GM10266 (cell line): ENCODE data around the gene ELAVL1.

Source experiments
- DNase-seq: peaks from one replicate; pipeline ENCODE4 v3.0.0; 2012; ENCODE audit errors: extremely low spot score
- CTCF ChIP-seq: IDR thresholded peaks from 2 replicates; pipeline ENCODE4 v1.5.1; 2012; ENCODE audit warnings: mild to moderate bottlenecking, low read depth; ENCODE audit not compliant: control insufficient read depth, insufficient read depth; ENCODE audit errors: missing control alignments

The ELAVL1 gene

GRCh38 chr19:7983286-7983950 is 22.0 kb downstream of the ELAVL1 start:
- TF ChIP-seq CTCF = no peak
- no peak for DNase-seq

- TF ChIP-seq CTCF = no peak
- DNase-seq = no peak
Observed at GRCh38 chr19:7982651-7983099, 22.8 kb downstream of the ELAVL1 start.

GRCh38 chr19:7982103-7982502 is 23.3 kb downstream of the ELAVL1 start:
- no peak for TF ChIP-seq CTCF
- no peak for DNase-seq

- no peak for TF ChIP-seq CTCF
- DNase-seq = no peak
Observed at GRCh38 chr19:7981661-7982060, 23.8 kb downstream of the ELAVL1 start.

GRCh38 chr19:7981199-7981598 is 24.2 kb downstream of the ELAVL1 start:
- DNase-seq = no peak

GRCh38 chr19:7980635-7981121 is 24.8 kb downstream of the ELAVL1 start:
- DNase-seq = no peak
- no peak for TF ChIP-seq CTCF

More at GRCh38 chr19:7981199-7981598, 24.2 kb downstream of the ELAVL1 start:
- TF ChIP-seq CTCF = no peak

GRCh38 chr19:7980168-7980567 is 25.3 kb downstream of the ELAVL1 start:
- no peak for DNase-seq
- no peak for TF ChIP-seq CTCF
